RWPE1 (cell line): ENCODE measurements around the gene PRR35.

Experiments
- CTCF ChIA-PET: fragments of 350-600 bp; sonication (Branson Sonifier 250); formaldehyde crosslinking; extraction: SDS; loops from one replicate; lab custom pipeline; 2021; lab: Yijun Ruan, JAX
- POLR2A ChIA-PET: fragments of 400-600 bp; formaldehyde crosslinking; extraction: SDS; loops from one replicate; lab custom pipeline; 2020; ENCODE audit warnings: antibody characterized with exemption; ENCODE audit not compliant: low non-redundant PET; lab: Yijun Ruan, JAX
- DNase-seq: peaks from one replicate; pipeline ENCODE4 v3.0.0; 2012; ENCODE audit warnings: low spot score
- H3K27ac ChIP-seq: fragments of 450-650 bp; 2 replicates; pipeline ENCODE4 v1.5.1; 2017
- TF ChIP-seq, protein P1 (sequence below): fragments of 450-650 bp; conservative IDR thresholded peaks from 2 replicates; pipeline ENCODE4 v1.5.1; 2017; ENCODE audit warnings: low read depth, mild to moderate bottlenecking

PRR35 gene

DNA sequence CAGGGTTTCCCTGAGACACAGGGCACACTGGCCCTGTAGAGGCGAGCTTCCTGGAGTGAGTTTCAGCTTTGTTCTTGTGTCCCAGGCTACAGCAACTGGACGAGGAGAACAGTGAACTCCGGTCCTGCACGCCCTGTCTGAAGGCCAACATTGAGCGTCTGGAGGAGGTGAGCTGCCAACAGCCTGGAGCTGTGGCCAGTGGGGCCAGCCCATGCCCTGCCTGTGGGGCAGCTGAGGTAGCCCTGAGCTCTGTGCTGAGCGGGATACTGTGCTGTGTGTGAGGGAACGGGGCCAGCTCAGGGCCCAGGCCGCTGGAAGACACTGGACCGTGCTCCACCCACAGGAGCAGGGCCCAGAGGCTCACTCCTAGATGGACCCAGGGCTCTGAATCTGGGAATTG, 41.3 kb upstream of the PRR35 start:
- TF ChIP-seq, protein P1, sequence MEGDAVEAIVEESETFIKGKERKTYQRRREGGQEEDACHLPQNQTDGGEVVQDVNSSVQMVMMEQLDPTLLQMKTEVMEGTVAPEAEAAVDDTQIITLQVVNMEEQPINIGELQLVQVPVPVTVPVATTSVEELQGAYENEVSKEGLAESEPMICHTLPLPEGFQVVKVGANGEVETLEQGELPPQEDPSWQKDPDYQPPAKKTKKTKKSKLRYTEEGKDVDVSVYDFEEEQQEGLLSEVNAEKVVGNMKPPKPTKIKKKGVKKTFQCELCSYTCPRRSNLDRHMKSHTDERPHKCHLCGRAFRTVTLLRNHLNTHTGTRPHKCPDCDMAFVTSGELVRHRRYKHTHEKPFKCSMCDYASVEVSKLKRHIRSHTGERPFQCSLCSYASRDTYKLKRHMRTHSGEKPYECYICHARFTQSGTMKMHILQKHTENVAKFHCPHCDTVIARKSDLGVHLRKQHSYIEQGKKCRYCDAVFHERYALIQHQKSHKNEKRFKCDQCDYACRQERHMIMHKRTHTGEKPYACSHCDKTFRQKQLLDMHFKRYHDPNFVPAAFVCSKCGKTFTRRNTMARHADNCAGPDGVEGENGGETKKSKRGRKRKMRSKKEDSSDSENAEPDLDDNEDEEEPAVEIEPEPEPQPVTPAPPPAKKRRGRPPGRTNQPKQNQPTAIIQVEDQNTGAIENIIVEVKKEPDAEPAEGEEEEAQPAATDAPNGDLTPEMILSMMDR: no peak
- POLR2A ChIA-PET: interaction anchor here (0.9 kb wide), 1 partner anchor 9 kb away, joined by 3 read pairs; no protein-coding TSS in a partner anchor
- H3K27ac ChIP-seq: peak overlapping the region; percentile 26
- no peak for DNase-seq
- CTCF ChIA-PET: no interaction called here

DNA sequence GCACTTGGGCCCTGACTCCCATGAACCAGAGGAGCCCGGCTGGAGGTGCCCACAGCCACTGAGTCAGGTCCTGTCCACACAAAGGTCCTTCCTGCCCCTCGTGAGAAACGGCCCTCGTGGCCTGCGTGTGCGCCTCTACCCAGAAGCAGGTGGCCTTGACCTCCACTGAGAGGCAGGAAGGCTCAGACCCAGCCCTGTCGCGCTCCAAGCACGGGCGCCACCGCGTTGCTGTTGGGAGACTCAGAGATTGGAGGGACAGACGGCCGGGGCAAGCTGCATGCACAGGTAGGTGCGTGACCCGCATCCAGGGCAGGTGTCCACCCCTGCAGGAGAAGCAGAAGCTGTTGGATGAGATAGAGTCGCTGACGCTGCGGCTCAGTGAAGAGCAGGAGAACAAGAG, 40.8 kb upstream of the PRR35 start:
- POLR2A ChIA-PET: no interaction called here
- H3K27ac ChIP-seq: peak overlapping the region; percentile 26; the same call in 1 of the 2 replicates
- CTCF ChIA-PET: no interaction called here
- TF ChIP-seq, protein P1: no peak
- DNase-seq: no peak

DNA sequence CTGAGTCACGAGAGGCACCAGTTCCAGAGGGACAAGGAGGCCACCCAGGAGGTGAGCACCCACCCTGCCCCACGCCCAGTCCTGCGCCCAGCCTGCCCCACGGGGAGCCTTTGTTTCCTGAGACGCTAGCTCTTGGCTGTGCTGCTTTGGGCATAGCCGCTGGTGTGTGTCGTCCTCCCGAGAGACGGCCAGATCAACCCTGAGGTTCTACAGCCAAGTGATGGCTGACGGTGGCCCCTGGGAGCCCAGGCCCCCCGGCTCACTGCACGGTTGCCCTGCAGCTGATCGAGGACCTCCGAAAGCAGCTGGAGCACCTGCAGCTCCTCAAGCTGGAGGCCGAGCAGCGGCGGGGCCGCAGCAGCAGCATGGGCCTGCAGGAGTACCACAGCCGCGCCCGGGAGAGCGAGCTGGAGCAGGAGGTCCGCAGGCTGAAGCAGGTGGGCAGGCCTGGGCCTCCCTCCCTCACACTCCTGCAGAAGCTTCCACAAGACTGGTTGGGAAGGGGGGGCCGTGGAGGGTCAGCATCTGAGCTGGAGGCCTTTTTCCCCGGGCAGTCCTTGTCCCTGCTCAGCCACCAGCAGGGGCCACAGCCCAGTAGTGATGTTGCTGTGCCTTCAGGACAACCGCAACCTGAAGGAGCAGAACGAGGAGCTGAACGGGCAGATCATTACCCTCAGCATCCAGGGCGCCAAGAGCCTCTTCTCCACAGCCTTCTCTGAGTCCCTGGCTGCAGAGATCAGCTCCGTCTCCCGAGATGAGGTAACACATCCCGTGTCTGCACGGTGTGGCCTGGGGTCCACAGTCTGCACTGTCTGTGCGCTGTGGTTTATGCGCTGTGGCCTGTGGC, 40.1 kb upstream of the PRR35 start:
- H3K27ac ChIP-seq: no peak overlapping the region
- no peak for DNase-seq
- CTCF ChIA-PET: no interaction called here
- POLR2A ChIA-PET: no interaction called here
- TF ChIP-seq, protein P1: no peak

DNA sequence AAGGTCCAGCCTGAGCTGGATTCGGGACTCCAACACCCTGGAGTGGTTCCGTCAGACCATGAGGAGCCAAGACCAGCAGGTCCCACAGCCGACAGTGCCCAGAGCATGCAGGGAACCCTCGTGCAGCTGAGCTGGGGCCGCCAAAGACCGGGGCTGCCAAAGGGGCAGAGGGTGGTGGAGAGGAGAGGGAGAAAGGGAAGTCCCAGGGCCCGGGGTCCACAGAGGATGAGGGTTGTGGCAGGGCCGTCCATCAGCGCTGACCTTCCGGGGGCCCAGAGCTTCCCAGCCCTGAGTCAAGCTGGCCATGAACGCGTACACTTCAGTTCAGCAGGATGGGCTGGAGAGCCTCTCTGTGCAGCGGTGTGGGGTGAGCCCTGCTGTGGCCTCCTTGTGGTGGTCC, 39.3 kb upstream of the PRR35 start:
- TF ChIP-seq, protein P1: no peak
- CTCF ChIA-PET: no interaction called here
- POLR2A ChIA-PET: no interaction called here

DNA sequence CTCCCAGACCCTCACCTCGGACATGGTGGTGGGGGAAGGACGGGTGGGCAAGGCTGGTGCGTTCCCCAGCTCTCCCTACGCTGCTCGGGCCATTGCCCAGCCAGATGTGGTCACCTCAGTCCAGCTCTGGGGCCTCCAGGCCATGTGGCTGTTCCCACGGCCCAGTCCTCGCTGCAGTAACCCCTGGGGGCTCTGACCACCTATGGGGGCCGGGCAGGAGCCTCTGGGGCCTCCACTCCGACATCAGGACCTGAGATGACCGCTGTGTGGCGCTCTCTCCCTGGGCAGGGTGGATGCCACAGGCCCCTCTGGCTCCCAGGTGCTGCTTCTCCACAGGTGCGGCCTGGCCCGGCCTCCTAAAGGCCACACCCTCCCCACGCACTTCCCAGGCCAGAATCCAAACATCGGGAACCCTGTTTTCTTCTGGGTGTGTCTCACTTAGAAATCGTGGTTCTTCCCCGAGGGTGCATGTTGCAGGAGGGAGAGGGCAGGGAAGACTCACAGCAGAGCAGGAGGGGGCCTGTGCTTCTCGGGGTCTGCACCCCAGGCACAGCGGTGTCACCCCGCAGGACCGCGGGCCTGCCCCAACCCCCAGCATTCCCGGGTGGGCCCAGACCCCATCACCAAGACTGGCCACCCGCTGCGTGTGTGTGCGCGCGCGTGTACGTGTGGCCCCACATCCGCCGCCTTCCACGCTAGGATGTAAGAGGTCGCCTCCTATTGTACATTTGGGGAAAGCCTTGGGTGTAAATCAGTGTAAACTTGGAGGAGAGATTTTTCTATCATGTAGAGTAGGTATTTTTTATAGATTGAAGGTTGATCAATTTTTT, 38.6 kb upstream of the PRR35 start:
- no peak for DNase-seq
- TF ChIP-seq, protein P1: no peak
- ChIA-PET CTCF (no interaction called here), POLR2A (no interaction called here)
- peak overlapping the region; percentile 96 for H3K27ac ChIP-seq

More for the DNA sequence above, 39.3 kb upstream of the PRR35 start:
- no peak for DNase-seq
- H3K27ac ChIP-seq: peak overlapping the region; percentile 96

DNA sequence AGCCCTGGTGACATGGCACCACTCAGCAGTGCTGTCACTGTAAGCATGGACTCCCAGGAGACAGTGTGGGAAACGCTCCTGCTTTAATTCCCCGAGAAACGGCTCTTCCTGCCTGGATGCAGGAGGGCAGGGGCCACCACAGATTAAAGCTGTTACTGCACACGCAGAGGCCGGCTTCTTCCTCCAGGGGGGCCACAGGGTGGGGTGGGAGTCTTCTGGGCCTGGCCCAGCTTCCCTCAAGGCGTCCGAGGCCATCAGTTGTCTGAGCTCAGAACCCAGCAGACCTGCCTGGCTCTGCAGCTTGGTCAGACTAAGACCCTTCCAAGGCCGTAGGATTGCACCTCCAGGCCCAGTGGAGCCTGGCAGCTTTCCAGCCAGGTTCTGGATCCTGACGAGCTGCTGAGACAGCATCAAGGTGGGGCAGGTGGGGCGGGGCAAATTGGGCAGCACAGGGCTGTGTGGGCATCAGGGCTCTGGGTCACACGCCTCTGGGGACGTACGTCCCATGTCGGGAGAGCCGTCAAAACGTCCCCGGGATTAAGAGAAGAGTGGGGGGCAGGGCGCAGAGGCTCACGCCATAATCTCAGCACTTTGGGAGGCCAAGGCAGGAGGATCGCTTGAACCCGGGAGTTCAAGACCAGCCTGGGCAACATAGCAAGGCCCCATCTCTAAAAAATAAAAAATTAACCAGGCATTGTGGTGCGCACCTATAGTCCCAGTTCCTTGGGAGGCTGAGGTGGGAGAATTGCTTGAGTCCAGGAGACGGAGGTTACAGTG, 37.7 kb upstream of the PRR35 start:
- CTCF ChIA-PET: interaction anchor here (0.5 kb wide), 1 partner anchor 8 kb away, joined by 3 read pairs; no protein-coding TSS in a partner anchor
- peak overlapping the region; percentile 96 for H3K27ac ChIP-seq
- no peak for DNase-seq
- TF ChIP-seq, protein P1: no peak
- POLR2A ChIA-PET: no interaction called here
